Body of pancreas (tissue), 4 donors: ENCODE measurements around the gene GRK6. TPM values are rescaled to one million over a fixed set of nuclear protein-coding genes. Genes with fewer than 3 reads are reported as not detected.

Experiments
- ATAC-seq: fragments of 150-250 bp; one replicate; pipeline ENCODE4 v1.9.1; 2016
- DNase-seq, 4 donors: peaks; one replicate each; pipeline ENCODE4 v3.0.0-alpha.2; 2019
- H3K27ac ChIP-seq, 4 donors: fragments of 200-600 bp; sonication (generic); 1 replicate in 3 of 4; 2 replicates in 1 of 4; pipeline versions ENCODE4 v1.5.1 to v1.6.1; 2016 to 2019; ENCODE audit warnings: mild to moderate bottlenecking in 1 of 4, mixed read lengths in 1 of 4, moderate library complexity in 1 of 4
- H3K27me3 ChIP-seq, 2 donors: fragments of 200-600 bp; sonication (generic); one replicate each; pipeline ENCODE4 v1.6.0; 2016; ENCODE audit warnings: mild to moderate bottlenecking in 1 of 2
- H3K36me3 ChIP-seq, 2 donors: fragments of 200-600 bp; sonication (generic); replicated peaks in 1 of 2; 2 replicates each; pipeline ENCODE4 v1.5.1; 2016; ENCODE audit warnings: low read depth in 2 of 2; ENCODE audit not compliant: insufficient read depth in 1 of 2
- H3K4me1 ChIP-seq: fragments of 200-600 bp; sonication (generic); one replicate; pipeline ENCODE4 v1.6.0; 2016
- H3K4me3 ChIP-seq, 2 donors: fragments of 200-600 bp; sonication (generic); 1 replicate in 1 of 2; 2 replicates in 1 of 2; pipeline ENCODE4 v1.5.1; 2016 to 2019
- H3K9me3 ChIP-seq, 3 donors: fragments of 200-600 bp; sonication (generic); 1 replicate in 2 of 3; 2 replicates in 1 of 3; pipeline ENCODE4 v1.5.1; 2016
- CTCF ChIP-seq, 7 experiments: fragments of 450-650 bp in 4 of 7; fragments of 200-600 bp in 3 of 7; sonication (generic) in 3 of 7; IDR thresholded peaks; one replicate each; pipeline ENCODE4 v1.5.1; 2016 to 2019; ENCODE audit warnings: antibody characterized with exemption in 7 of 7
- POLR2A ChIP-seq, 3 donors: fragments of 450-650 bp; IDR thresholded peaks; one replicate each; pipeline ENCODE4 v1.6.1; 2016; ENCODE audit warnings: antibody characterized with exemption in 3 of 3, mild to moderate bottlenecking in 2 of 3
- WGBS, 2 donors: methylation state at CpG; one replicate each; pipeline ENCODE4 v1.1.5; 2017; 5-methylcytosine and 5-hydroxymethylcytosine counted together
- intact Hi-C: fragments of 100-400 bp; cut with DNase I; formaldehyde crosslinking; loops from one replicate; pipeline ENCODE4 v1.15.1; 2023
- total RNA-seq, 2 donors: library from RNA; depleted of rRNA; stranded (reverse); fragments of >200 nt; gene quantifications; one replicate each; pipeline ENCODE4 v1.1.0, GENCODE V29; 2016

GRK6 gene
- total RNA-seq, 2 donors from 2014 or later: 13.7 to 20.8 TPM

DNA sequence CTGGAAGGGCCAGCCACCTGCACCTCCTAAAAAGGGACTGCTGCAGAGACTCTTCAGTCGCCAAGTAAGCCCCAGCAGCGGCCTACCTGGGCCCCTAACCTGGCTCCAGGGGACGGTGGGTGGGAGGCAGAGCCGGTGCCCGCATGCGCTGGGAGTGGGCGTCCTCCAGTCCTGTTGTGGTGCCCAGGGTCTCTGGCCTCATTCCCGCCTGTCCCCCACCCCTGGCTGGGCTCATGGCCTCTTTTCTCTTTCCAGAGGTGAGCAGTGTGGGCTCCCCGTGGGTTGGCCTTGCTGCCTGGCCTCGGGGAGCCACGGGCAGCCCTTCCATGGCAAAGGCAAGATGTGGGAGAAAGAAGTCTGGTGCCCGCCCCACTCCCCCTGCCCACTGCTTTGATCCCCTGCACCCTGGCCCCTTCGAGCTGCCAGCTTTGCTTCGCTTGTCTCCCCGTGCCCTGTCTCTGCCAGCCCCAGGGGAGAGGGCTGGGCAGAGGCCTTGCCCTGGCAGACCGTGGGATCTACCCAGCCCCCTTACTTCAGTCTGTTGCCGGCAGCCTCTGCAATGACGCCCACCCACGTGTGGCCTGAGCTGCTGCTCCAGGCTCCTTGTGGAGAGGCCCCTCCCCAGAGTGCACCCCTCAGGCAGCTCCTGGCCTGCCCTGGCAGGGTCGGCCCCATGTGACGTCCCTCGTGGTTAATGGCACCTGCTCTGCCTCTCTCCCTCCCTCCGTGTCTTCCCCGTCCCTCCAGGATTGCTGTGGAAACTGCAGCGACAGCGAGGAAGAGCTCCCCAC is 14.7 kb downstream of the GRK6 start:
- WGBS, 2 donors: 84 to 92% methylated on average over 15 to 22 of the region's 26 CpGs

DNA sequence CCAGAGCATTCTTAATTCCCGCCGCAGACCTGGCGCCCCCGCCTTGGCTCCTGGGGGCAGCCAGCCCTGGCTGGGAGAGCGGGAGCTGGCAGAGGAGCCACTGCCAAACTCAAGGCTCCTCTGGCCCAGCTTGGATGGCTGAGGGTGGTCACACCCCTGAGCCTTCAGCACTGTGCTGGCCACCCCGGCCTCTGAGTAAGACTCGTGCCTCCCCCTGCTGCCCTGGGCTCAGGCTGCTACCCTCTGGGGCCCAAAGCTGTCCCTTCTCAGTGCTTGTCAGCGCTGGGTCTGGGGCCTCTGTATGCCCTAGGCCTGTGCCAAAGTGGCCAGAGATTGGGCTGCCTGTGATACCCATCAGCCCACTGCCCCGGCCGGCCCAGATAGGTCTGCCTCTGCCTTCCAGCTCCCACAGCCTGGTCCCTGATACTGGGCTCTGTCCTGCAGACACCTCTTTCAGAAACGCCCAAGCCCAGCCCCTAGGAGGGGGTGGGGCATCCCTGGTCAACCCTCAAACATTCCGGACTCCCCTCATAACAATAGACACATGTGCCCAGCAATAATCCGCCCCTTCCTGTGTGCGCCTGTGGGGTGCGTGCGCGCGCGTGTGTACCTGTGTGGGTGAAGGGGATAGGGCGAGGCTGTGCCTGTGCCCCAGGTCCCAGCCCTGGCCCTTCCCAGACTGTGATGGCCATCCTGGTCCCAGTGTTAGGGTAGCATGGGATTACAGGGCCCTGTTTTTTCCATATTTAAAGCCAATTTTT is 15.8 kb downstream of the GRK6 start:
- Histone ChIP-seq H3K27me3 (no peaks in the 10 kb centered on the region), H3K4me3 (no peak overlapping the region), H3K27ac (no peak overlapping the region), H3K4me1 (peaks cover 14% of the 10 kb centered on the region), H3K9me3 (no peaks in the 10 kb centered on the region), H3K36me3 (peaks cover 0 to 2% of the 10 kb centered on the region in 2 donors)
- DNase-seq (no peak), ATAC-seq (no peak)
- TF ChIP-seq CTCF (IDR thresholded peaks at IDR 0.05) (no peak), POLR2A (IDR thresholded peaks at IDR 0.05) (no peak)
- intact Hi-C loops: no loop called here
- 90 to 95% methylated on average over 19 to 20 of the region's 20 CpGs for WGBS, 2 donors

More for the DNA sequence above, 14.7 kb downstream of the GRK6 start:
- TF ChIP-seq POLR2A (IDR thresholded peaks at IDR 0.05): no peak
- TF ChIP-seq CTCF (IDR thresholded peaks at IDR 0.05): no peak
- DNase-seq (no peak), ATAC-seq (no peak)
- H3K27me3 ChIP-seq: no peaks in the 10 kb centered on the region
- no peak overlapping the region for H3K27ac ChIP-seq
- H3K36me3 ChIP-seq: peaks cover 0 to 4% of the 10 kb centered on the region in 2 donors
- H3K9me3 ChIP-seq: no peaks in the 10 kb centered on the region
- peaks cover 6% of the 10 kb centered on the region for H3K4me1 ChIP-seq
- H3K4me3 ChIP-seq: no peak overlapping the region
- intact Hi-C loops: no loop called here

DNA sequence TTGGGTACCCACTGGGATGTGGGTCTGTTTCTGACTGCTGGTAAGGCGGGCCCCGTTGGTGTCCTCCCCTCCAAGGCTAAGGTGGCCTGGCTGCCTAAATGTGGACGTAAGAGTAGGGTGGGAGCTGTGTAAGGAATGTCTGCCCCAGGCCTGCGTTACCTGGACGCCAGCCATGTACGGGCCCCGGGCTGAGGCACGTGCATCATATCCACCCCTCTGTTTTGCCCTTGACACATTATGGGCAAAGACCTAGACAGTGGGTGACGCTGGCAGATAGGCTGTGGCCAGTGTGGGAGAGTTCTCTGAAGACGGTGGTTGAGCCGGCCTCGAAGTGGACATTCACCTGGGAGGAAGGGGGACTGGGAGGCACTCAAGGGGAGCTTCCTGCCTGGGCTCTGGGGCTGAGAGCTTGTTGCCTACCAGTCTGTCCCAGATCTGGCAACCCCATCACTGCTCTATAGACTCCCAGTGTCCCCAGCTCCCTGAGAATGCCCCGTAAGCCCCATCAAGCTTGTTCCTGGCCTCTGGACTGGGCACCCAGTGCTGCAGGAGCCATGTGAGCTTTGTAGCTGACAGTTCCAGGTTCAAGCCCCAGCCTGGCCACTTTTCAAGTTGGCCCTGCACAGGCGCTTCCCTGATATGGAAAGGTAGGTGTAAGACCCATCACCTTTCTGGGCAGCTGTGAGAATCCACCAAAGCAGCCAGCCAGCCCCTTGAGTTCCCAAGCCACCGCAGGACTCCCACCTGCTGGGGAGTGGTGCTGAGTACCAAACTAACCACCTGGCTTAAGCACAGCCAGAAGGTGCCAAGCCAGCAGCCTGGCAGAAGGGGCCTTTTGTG is 16.9 kb downstream of the GRK6 start:
- peak in 1 of 4 donors; percentile 8 for DNase-seq
- Histone ChIP-seq H3K27ac (no peak overlapping the region), H3K4me1 (peaks cover 24% of the 10 kb centered on the region), H3K27me3 (no peaks in the 10 kb centered on the region), H3K36me3 (no peaks in the 10 kb centered on the region), H3K4me3 (no peak overlapping the region), H3K9me3 (no peaks in the 10 kb centered on the region)
- TF ChIP-seq CTCF (IDR thresholded peaks at IDR 0.05): no peak
- TF ChIP-seq POLR2A (IDR thresholded peaks at IDR 0.05): no peak
- intact Hi-C loops: no loop called here
- ATAC-seq: no peak
- 47 to 68% methylated on average over 13 to 15 of the region's 15 CpGs for WGBS, 2 donors

DNA sequence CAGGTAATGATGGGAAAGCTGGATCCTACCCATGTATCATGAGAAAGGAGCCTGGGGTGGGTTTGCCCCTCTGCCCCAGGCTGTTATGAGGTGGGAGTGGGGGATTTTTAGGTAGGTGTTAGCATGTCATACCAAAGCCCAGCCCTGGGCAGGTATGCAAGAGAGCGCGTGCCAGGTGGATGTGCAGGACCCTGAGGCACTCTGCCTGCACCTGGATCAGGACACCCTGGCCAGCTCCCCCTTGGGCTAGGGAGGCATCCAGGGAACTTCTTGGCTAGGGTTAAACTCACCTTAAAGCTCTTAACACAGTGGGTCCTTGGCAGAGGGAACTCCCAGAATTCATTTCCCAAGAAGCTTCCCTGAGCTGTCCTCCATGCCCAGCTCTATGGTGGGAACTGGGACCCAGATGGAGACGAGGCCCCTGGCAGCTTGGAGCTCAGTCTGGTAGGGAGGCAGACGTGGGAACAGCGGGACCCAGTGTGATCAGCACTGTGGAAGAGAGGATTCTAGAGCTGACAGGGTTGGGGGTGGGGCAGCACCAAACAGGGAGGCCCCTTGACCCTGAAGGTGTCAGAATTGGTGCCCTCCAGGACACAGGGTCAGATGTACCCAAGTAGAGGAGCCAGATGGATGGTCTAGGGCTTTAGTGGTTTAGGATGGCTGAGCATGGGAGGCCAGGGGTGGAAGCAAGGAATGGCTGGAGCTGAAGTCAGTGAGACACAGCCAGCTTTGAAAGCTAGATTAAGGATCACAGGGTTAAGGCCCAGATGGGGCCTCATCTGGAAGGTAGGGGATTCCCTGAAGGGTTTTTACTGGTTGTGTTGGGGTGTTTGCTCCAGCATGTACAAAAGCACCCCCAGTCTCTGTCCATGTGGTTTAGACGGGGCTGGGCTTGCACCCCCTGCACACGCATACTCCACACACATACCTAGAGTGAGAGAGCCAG is 17.9 kb downstream of the GRK6 start:
- H3K4me3 ChIP-seq: no peak overlapping the region
- ATAC-seq (no peak), DNase-seq (peak in 1 of 4 donors; percentile 9)
- whole genome bisulfite sequencing, 2 donors: 45 to 62% methylated on average over 5 to 7 of the region's 7 CpGs
- intact Hi-C loops: no loop called here
- H3K9me3 ChIP-seq: no peaks in the 10 kb centered on the region
- no peaks in the 10 kb centered on the region for H3K27me3 ChIP-seq
- H3K4me1 ChIP-seq: peaks cover 27% of the 10 kb centered on the region
- H3K36me3 ChIP-seq: no peaks in the 10 kb centered on the region
- no peak overlapping the region for H3K27ac ChIP-seq
- TF ChIP-seq POLR2A (IDR thresholded peaks at IDR 0.05): no peak
